ENCODE results near the gene NUP93. TPM values are rescaled to one million over a fixed set of nuclear protein-coding genes. Genes with fewer than 3 reads are reported as not detected.

NUP93 gene
- polyA plus RNA-seq, 3 donors from 2014 or later = 57.1 to 91.4 (median 68.3) TPM

DNA sequence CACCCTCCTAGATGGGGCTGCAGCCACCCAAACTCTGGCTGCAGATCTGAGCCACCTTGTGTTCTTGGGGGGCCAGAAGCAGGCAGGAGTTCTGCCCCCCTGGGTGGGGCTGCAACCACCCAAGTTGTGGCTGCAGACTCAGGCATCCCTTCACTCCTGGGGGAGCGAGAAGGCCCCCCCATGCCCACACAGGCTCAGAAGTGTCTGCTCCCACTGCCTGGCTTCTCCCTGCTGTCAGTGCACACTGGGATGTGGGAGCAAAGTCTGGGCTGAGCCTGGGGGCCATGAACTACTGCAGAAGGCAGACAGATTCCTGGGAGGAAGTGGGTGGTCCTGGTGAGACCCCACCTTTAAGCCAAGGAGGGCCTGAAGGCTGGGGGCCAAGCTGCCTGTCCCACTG is 34.7 kb upstream of the NUP93 start:
- Mint-ChIP-seq H3K4me3 (no peak overlapping the region), H3K27me3 (ENCODE audit: low read depth in 3 of 3) (peaks cover 2 to 5% (median 3%) of the 10 kb centered on the region in 3 donors)

GRCh38 chr16:56697456-56698155 is 32.3 kb upstream of the NUP93 start:
- Mint-ChIP-seq H3K4me1 (peaks cover 7 to 10% of the 10 kb centered on the region in 2 donors), H3K27me3 (ENCODE audit: low read depth in 3 of 3) (peaks cover 2 to 5% (median 2%) of the 10 kb centered on the region in 3 donors), H3K36me3 (peaks cover 0 to 3% (median 0%) of the 10 kb centered on the region in 3 donors), H3K4me3 (no peak overlapping the region), H3K9me3 (no peaks in the 10 kb centered on the region), H3K27ac (no peak overlapping the region)
- DNase-seq = no peak

More for the DNA sequence above, 34.7 kb upstream of the NUP93 start:
- H3K9me3 Mint-ChIP-seq = no peaks in the 10 kb centered on the region
- H3K4me1 Mint-ChIP-seq = no peaks in the 10 kb centered on the region
- H3K36me3 Mint-ChIP-seq = peaks cover 0 to 3% (median 0%) of the 10 kb centered on the region in 3 donors
- DNase-seq = no peak
- no peak overlapping the region for H3K27ac Mint-ChIP-seq

- H3K4me1 Mint-ChIP-seq = peaks cover 7 to 10% of the 10 kb centered on the region in 2 donors
- DNase-seq = no peak
- peaks cover 0 to 5% (median 0%) of the 10 kb centered on the region in 3 donors for H3K27me3 Mint-ChIP-seq (ENCODE audit: low read depth in 3 of 3)
- H3K27ac Mint-ChIP-seq = peak overlapping the region in 1 of 6 donors; percentile 34
- no peaks in the 10 kb centered on the region for H3K9me3 Mint-ChIP-seq
- peaks cover 0 to 3% (median 0%) of the 10 kb centered on the region in 3 donors for H3K36me3 Mint-ChIP-seq
- no peak overlapping the region for H3K4me3 Mint-ChIP-seq
Observed at GRCh38 chr16:56700195-56700594, 29.7 kb upstream of the NUP93 start.

GRCh38 chr16:56700631-56701030 is 29.3 kb upstream of the NUP93 start:
- H3K4me3 Mint-ChIP-seq = no peak overlapping the region
- peaks cover 7 to 10% of the 10 kb centered on the region in 2 donors for H3K4me1 Mint-ChIP-seq
- H3K27ac Mint-ChIP-seq = no peak overlapping the region
- H3K9me3 Mint-ChIP-seq = no peaks in the 10 kb centered on the region
- peaks cover 0 to 5% (median 0%) of the 10 kb centered on the region in 3 donors for H3K27me3 Mint-ChIP-seq (ENCODE audit: low read depth in 3 of 3)
- H3K36me3 Mint-ChIP-seq = peaks cover 0 to 3% (median 0%) of the 10 kb centered on the region in 3 donors
- no peak for DNase-seq

GRCh38 chr16:56701534-56701933 is 28.4 kb upstream of the NUP93 start:
- no peak for DNase-seq
- Mint-ChIP-seq H3K4me3 (peak overlapping the region in 1 of 5 donors; percentile 36), H3K9me3 (no peaks in the 10 kb centered on the region), H3K27ac (peak overlapping the region in 2 of 6 donors; percentile 28), H3K4me1 (peaks cover 7 to 10% of the 10 kb centered on the region in 2 donors), H3K36me3 (peaks cover 0 to 3% (median 0%) of the 10 kb centered on the region in 3 donors), H3K27me3 (ENCODE audit: low read depth in 3 of 3) (peaks cover 0 to 5% (median 0%) of the 10 kb centered on the region in 3 donors)

DNA sequence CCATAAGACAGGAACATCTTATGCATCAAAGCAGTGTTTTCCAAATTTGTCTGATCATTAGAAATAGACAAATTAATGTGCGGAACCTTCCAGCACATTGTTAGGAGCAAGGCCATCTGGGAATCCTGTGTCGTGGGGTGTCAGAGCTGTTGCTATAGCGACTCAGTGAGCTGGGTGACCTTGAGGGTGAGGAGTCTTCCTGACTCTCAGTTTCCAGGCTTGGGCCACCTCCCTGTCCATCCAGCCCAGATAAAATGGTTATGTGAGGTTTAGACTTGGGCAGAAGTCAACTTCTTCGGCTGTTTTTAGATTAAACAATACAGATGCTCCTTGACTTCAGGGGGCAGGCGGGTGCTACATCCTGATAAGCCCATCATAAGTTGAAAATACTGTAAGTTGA is 27.1 kb upstream of the NUP93 start:
- no peak for DNase-seq
- H3K27me3 Mint-ChIP-seq (ENCODE audit: low read depth in 3 of 3) = peaks cover 0 to 5% (median 0%) of the 10 kb centered on the region in 3 donors
- no peaks in the 10 kb centered on the region for H3K9me3 Mint-ChIP-seq
- peaks cover 0 to 2% (median 0%) of the 10 kb centered on the region in 3 donors for H3K36me3 Mint-ChIP-seq
- peaks cover 7 to 10% of the 10 kb centered on the region in 2 donors for H3K4me1 Mint-ChIP-seq
- no peak overlapping the region for H3K27ac Mint-ChIP-seq
- no peak overlapping the region for H3K4me3 Mint-ChIP-seq

DNA sequence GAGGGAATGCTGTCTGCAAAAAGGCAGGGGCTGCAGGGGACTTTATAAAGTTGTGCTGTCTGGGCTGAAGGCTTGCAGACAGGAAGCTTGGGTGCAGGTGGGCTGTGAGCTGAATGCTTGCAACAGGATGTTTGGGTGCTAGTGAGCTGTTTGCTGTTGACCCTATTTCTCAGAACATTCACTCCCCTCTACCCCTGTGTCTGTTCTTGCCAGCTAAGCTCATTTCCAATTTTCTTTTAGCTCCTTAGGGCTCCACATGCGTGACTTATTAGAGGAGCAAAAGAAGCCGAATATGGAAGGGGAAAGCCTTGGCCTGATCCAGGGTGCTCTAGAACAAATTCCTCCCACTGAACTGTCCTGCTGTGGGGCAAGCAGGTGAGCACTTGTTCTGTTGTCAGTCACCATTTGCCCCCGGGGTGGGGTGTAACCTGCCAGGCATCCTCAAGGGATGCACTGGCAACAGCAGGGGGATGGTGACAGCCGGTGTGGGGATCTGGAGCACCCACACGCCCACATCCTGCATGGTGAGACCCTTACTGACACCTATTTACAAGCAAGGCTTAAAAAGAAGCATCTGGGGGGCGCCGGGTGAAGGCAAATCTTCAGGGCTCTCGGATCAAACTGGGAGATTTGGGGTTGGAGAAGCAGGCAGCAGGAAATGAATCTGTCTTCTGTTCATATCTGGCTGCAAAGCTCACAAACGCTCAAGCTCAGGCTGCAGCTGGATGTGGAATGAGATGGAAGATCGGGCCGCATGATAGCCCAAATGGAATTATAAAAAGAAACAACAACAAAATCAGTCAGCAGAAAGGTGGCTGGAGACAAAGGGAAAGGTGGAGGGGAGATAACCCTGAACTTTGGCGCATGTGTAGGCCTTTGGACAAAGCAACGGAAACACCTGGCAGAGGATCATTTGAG is 21.1 kb upstream of the NUP93 start:
- H3K27ac Mint-ChIP-seq = peak overlapping the region in 2 of 6 donors; percentile 8 to 20
- H3K4me1 Mint-ChIP-seq = peaks cover 6 to 12% of the 10 kb centered on the region in 2 donors
- H3K27me3 Mint-ChIP-seq (ENCODE audit: low read depth in 3 of 3) = peaks cover 2 to 5% (median 3%) of the 10 kb centered on the region in 3 donors
- DNase-seq = no peak
- no peaks in the 10 kb centered on the region for H3K9me3 Mint-ChIP-seq
- H3K36me3 Mint-ChIP-seq = no peaks in the 10 kb centered on the region
- H3K4me3 Mint-ChIP-seq = peak overlapping the region in 3 of 5 donors; percentile 20 to 41 (median 27)

- H3K27ac Mint-ChIP-seq = peak overlapping the region in 1 of 6 donors; percentile 3
Observed at GRCh38 chr16:56709443-56710040, 20.4 kb upstream of the NUP93 start.

DNA sequence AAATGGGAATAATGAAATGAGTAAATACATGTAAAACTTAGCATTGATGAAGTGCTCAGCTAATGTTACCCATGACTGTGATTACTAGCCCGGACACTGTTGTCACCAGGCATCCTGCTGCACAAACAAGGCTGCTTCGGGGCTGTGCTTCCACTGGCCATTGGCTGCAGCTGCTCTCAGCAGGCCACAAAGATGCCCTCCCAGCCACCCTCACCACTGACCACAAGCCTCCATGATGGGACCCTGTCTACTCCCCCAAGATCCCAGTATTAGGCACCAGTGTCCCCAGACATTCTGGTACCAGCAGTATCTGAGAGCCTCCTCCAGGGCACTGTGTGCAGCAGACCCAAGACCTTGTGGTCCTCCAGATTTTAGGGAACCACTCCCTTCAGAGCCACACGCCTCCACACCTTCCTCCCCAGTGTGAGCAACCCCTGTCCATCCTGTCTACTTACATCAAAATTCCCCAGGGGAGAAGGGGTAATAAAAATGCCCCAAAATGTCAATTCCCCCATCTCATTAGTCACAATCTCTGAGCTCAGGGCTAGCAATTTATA is 19.7 kb upstream of the NUP93 start:
- no peak for DNase-seq
- Mint-ChIP-seq H3K9me3 (no peaks in the 10 kb centered on the region), H3K27me3 (ENCODE audit: low read depth in 3 of 3) (peaks cover 2 to 5% (median 3%) of the 10 kb centered on the region in 3 donors), H3K4me3 (no peak overlapping the region), H3K27ac (no peak overlapping the region), H3K4me1 (peaks cover 6 to 12% of the 10 kb centered on the region in 2 donors), H3K36me3 (no peaks in the 10 kb centered on the region)

More at GRCh38 chr16:56709443-56710040, 20.4 kb upstream of the NUP93 start:
- no peak for DNase-seq
- Mint-ChIP-seq H3K9me3 (no peaks in the 10 kb centered on the region), H3K36me3 (no peaks in the 10 kb centered on the region), H3K4me1 (peaks cover 6 to 12% of the 10 kb centered on the region in 2 donors), H3K4me3 (no peak overlapping the region), H3K27me3 (ENCODE audit: low read depth in 3 of 3) (peaks cover 2 to 5% (median 3%) of the 10 kb centered on the region in 3 donors)

GRCh38 chr16:56711862-56712261 is 18.1 kb upstream of the NUP93 start:
- H3K9me3 Mint-ChIP-seq = no peaks in the 10 kb centered on the region
- H3K4me1 Mint-ChIP-seq = peaks cover 6 to 12% of the 10 kb centered on the region in 2 donors
- no peak overlapping the region for H3K27ac Mint-ChIP-seq
- H3K36me3 Mint-ChIP-seq = no peaks in the 10 kb centered on the region
- peaks cover 2 to 6% (median 5%) of the 10 kb centered on the region in 3 donors for H3K27me3 Mint-ChIP-seq (ENCODE audit: low read depth in 3 of 3)
- DNase-seq = no peak
- no peak overlapping the region for H3K4me3 Mint-ChIP-seq

DNA sequence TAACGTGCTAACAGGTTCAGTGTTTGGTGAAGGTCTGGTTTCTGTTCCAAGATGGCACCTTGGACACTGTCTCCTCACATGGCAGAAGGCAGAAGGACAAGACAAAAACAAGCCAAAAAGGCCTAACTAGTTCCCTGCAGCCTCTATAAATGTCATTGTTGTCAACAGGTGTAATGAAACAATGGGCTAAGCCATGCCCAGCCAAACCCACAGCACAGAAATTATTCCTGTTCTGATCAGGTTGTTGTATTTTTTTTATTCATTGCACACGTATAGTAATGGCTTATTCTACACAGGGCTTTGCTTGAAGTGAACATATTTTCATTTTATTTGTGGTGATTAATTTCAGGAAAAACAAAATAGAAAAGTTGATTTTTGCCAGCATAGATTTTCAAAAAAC is 16.1 kb upstream of the NUP93 start:
- DNase-seq = no peak
- no peak overlapping the region for H3K27ac Mint-ChIP-seq

DNA sequence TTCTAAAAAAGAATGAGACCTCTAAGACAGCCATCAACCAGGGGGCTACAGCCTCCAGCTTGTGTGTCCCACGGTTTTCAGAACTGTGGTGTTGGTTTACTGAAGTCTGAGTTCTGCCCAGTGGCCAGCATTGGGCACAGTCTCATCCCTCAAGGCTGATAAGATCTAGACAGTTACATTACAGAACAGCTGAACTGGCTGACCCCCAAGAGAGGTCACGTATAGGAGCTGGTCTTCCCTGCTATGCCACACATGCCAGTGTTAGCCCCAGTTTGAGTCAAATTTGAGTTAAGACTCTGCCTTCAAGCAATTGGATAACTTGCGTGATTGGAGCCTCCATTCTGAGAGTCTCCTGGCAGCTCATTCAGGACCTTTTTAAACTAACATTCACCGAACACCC is 14.8 kb upstream of the NUP93 start:
- H3K4me3 Mint-ChIP-seq = no peak overlapping the region
- H3K9me3 Mint-ChIP-seq = no peaks in the 10 kb centered on the region

More for the DNA sequence above, 16.1 kb upstream of the NUP93 start:
- Mint-ChIP-seq H3K4me1 (peaks cover 5 to 6% of the 10 kb centered on the region in 2 donors), H3K4me3 (no peak overlapping the region), H3K36me3 (no peaks in the 10 kb centered on the region), H3K27me3 (ENCODE audit: low read depth in 3 of 3) (peaks cover 2 to 6% (median 5%) of the 10 kb centered on the region in 3 donors), H3K9me3 (no peaks in the 10 kb centered on the region)

GRCh38 chr16:56716761-56717160 is 13.2 kb upstream of the NUP93 start:
- H3K4me1 Mint-ChIP-seq = no peaks in the 10 kb centered on the region
- no peaks in the 10 kb centered on the region for H3K36me3 Mint-ChIP-seq
- no peak overlapping the region for H3K4me3 Mint-ChIP-seq
- H3K27ac Mint-ChIP-seq = no peak overlapping the region
- H3K9me3 Mint-ChIP-seq = no peaks in the 10 kb centered on the region
- H3K27me3 Mint-ChIP-seq (ENCODE audit: low read depth in 3 of 3) = peaks cover 0 to 3% (median 2%) of the 10 kb centered on the region in 3 donors
- no peak for DNase-seq

More for the DNA sequence above, 14.8 kb upstream of the NUP93 start:
- Mint-ChIP-seq H3K36me3 (no peaks in the 10 kb centered on the region), H3K27me3 (ENCODE audit: low read depth in 3 of 3) (peaks cover 0 to 6% (median 3%) of the 10 kb centered on the region in 3 donors), H3K4me1 (no peaks in the 10 kb centered on the region), H3K27ac (no peak overlapping the region)
- no peak for DNase-seq

All from immature natural killer cell (primary cell).